Endodermal cell (in vitro differentiated cells): ENCODE data around the gene DSP. TPM values are rescaled to one million over a fixed set of nuclear protein-coding genes. Genes with fewer than 3 reads are reported as not detected.

Source experiments
- DNase-seq: peaks from one replicate; pipeline ENCODE4 v3.0.0-alpha.2; 2017
- H3K27ac ChIP-seq: 2 replicates; pipeline ENCODE4 v1.5.1; 2013; ENCODE audit warnings: mild to moderate bottlenecking, low read depth, low read length, moderate library complexity
- H3K27me3 ChIP-seq: 2 replicates; pipeline ENCODE4 v1.6.1; 2013; ENCODE audit warnings: mild to moderate bottlenecking, low read length, moderate library complexity; ENCODE audit not compliant: insufficient read depth, control insufficient read depth, poor library complexity, severe bottlenecking
- H3K36me3 ChIP-seq: 2 replicates; pipeline ENCODE4 v1.7.0; 2013; ENCODE audit warnings: mild to moderate bottlenecking, low read length, moderate library complexity; ENCODE audit not compliant: control insufficient read depth, insufficient read depth
- H3K4me1 ChIP-seq: one replicate; pipeline ENCODE4 v1.7.0; 2013; ENCODE audit warnings: low read length; ENCODE audit not compliant: control insufficient read depth, insufficient read depth
- H3K4me3 ChIP-seq: 2 replicates; pipeline ENCODE4 v1.5.1; 2013; ENCODE audit warnings: mild to moderate bottlenecking, low read length, moderate library complexity
- H3K9ac ChIP-seq: 2 replicates; pipeline ENCODE4 v1.6.1; 2013; ENCODE audit warnings: mild to moderate bottlenecking, low read length, moderate library complexity; ENCODE audit not compliant: poor library complexity, severe bottlenecking; ENCODE audit errors: extremely low read depth
- H3K9me3 ChIP-seq: 2 replicates; pipeline ENCODE4 v1.6.1; 2013; ENCODE audit warnings: mild to moderate bottlenecking, low read length, moderate library complexity; ENCODE audit not compliant: control insufficient read depth
- H3K27ac Mint-ChIP-seq: 2 replicates; pipeline ENCODE4 v1.8.0; 2020; ENCODE audit warnings: mixed read lengths
- H3K27me3 Mint-ChIP-seq: 2 replicates; pipeline ENCODE4 v1.8.0; 2021; ENCODE audit warnings: mild to moderate bottlenecking, mixed read lengths; ENCODE audit not compliant: insufficient read depth
- H3K36me3 Mint-ChIP-seq: 2 replicates; pipeline ENCODE4 v1.8.0; 2020; ENCODE audit warnings: low read depth, mixed read lengths
- H3K4me1 Mint-ChIP-seq: 2 replicates; pipeline ENCODE4 v1.8.0; 2020; ENCODE audit warnings: mixed read lengths
- H3K4me3 Mint-ChIP-seq: 2 replicates; pipeline ENCODE4 v1.8.0; 2020; ENCODE audit warnings: mild to moderate bottlenecking, moderate library complexity, mixed read lengths
- H3K9me3 Mint-ChIP-seq: 2 replicates; pipeline ENCODE4 v1.8.0; 2020; ENCODE audit warnings: mild to moderate bottlenecking, mixed read lengths
- CTCF ChIP-seq: fragments of 200-600 bp; sonication (generic); conservative IDR thresholded peaks from 2 replicates; pipeline ENCODE4 v1.5.0; 2021; ENCODE audit warnings: antibody characterized with exemption, mild to moderate bottlenecking
- WGBS, 2 experiments: methylation state at CpG; one replicate each; pipeline versions ENCODE4 v1.1.5 to v1.1.7; 2013; ENCODE audit warnings: missing lambda C conversion rate in 2 of 2, mixed read lengths in 1 of 2; ENCODE audit not compliant: insufficient coverage in 1 of 2, insufficient read length in 1 of 2; 5-methylcytosine and 5-hydroxymethylcytosine counted together
- total RNA-seq, 2 donors: library from RNA; stranded (reverse); fragmentation: NEBNext Ultra II Directional in 1 of 2; extraction: Animal tissue kit (Norgen Biotek cat#: 25700) in 1 of 2; gene quantifications; 2 replicates in 1 of 2; 3 replicates in 1 of 2; pipeline ENCODE4 v1.2.1, GENCODE V29; 2021

The DSP gene
- total RNA-seq, 2 donors from 2014 or later = 123 to 152 TPM

GRCh38 chr6:7561153-7561964 is 19.9 kb downstream of the DSP start:
- no peaks in the 10 kb centered on the region for H3K9me3 ChIP-seq
- no peak overlapping the region for H3K27ac ChIP-seq
- peaks cover 20% of the 10 kb centered on the region for H3K4me1 Mint-ChIP-seq
- 87 to 88% methylated on average over 18 to 19 of the region's 19 CpGs for WGBS, 2 experiments
- no peaks in the 10 kb centered on the region for H3K27me3 ChIP-seq
- no peak overlapping the region for H3K9ac ChIP-seq
- no peaks in the 10 kb centered on the region for H3K9me3 Mint-ChIP-seq
- peak overlapping the region; percentile 33 for H3K4me3 Mint-ChIP-seq
- H3K36me3 ChIP-seq = peaks cover 90% of the 10 kb centered on the region
- H3K36me3 Mint-ChIP-seq = peaks cover 79% of the 10 kb centered on the region
- peaks cover 11% of the 10 kb centered on the region for H3K4me1 ChIP-seq
- H3K27ac Mint-ChIP-seq = peak overlapping the region; percentile 91
- no peak for TF ChIP-seq CTCF
- H3K27me3 Mint-ChIP-seq = no peaks in the 10 kb centered on the region
- no peak for DNase-seq
- no peak overlapping the region for H3K4me3 ChIP-seq

- Mint-ChIP-seq H3K4me1 (peaks cover 20% of the 10 kb centered on the region), H3K4me3 (peak overlapping the region; percentile 14), H3K27me3 (no peaks in the 10 kb centered on the region), H3K36me3 (peaks cover 84% of the 10 kb centered on the region), H3K27ac (peak overlapping the region; percentile 38), H3K9me3 (no peaks in the 10 kb centered on the region)
- Histone ChIP-seq H3K27ac (no peak overlapping the region), H3K4me3 (no peak overlapping the region), H3K36me3 (peaks cover 93% of the 10 kb centered on the region), H3K9me3 (no peaks in the 10 kb centered on the region), H3K27me3 (no peaks in the 10 kb centered on the region), H3K9ac (no peak overlapping the region), H3K4me1 (peaks cover 11% of the 10 kb centered on the region)
- no peak for TF ChIP-seq CTCF
- no peak for DNase-seq
- 82 to 92% methylated on average over 3 to 4 of the region's 4 CpGs for WGBS, 2 experiments
Observed at GRCh38 chr6:7562769-7563168, 21.3 kb downstream of the DSP start.

- H3K27ac ChIP-seq = no peak overlapping the region
- no peak for DNase-seq
- no peak overlapping the region for H3K9ac ChIP-seq
- peaks cover 18% of the 10 kb centered on the region for H3K4me1 Mint-ChIP-seq
- no peak for TF ChIP-seq CTCF
- peaks cover 86% of the 10 kb centered on the region for H3K36me3 Mint-ChIP-seq
- H3K9me3 ChIP-seq = no peaks in the 10 kb centered on the region
- no peak overlapping the region for H3K27ac Mint-ChIP-seq
- H3K9me3 Mint-ChIP-seq = no peaks in the 10 kb centered on the region
- no peak overlapping the region for H3K4me3 Mint-ChIP-seq
- H3K4me1 ChIP-seq = peaks cover 11% of the 10 kb centered on the region
- no peaks in the 10 kb centered on the region for H3K27me3 ChIP-seq
- no peaks in the 10 kb centered on the region for H3K27me3 Mint-ChIP-seq
- peaks cover 95% of the 10 kb centered on the region for H3K36me3 ChIP-seq
- no peak overlapping the region for H3K4me3 ChIP-seq
- 93 to 100% methylated on average over 2 of the region's 2 CpGs for WGBS, 2 experiments
Observed at GRCh38 chr6:7566107-7566506, 24.6 kb downstream of the DSP start.
